ENCODE measurements around the gene MDK.

MDK gene

GRCh38 chr11:46348566-46349401 lies 32.7 kb upstream of the MDK start:
- DNase-seq (ENCODE audit: low spot score): no peak

GRCh38 chr11:46350695-46351094 lies 30.8 kb upstream of the MDK start:
- DNase-seq (ENCODE audit: low spot score): no peak

DNA sequence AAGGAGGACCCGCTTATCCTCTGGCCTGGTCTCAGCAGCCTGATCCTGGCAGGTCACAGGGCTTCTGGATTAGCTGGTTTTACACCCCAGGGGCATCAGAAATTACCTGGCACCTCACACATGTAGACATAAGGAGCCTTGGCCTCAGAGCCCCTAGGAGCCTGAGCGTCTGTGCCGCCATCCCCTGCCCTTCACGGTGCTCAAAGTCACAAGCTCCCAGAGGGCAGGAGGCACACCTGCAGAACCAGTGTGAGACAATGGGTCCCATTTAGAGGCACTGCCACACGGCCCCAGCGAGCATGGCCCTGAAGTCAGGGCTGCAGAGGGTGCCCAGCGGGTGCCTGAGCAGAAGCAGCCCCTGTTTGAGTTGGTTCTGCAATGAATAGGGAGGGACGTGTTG lies 30.3 kb upstream of the MDK start:
- no peak for DNase-seq (ENCODE audit: low spot score)

DNA sequence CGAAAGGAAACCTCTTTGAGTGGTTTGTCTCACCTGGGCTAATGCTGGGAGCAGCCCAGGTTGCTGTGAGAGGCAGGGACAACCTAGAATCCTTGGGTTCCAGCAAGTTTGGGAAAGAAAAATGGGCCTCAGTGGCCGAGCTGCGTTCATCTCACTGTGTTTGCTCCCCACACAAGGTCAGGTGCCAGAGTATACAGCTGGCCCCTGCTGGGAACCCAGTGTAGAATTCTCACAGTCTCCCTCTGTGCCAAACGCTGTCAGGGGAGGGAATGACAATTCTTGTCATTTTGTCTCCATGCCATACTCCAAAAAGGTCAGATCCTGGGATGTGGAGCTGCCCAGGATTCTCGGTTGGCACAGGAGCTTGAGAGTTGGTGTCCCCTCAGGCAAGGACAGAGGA lies 29.9 kb upstream of the MDK start:
- DNase-seq (ENCODE audit: low spot score): no peak

- DNase-seq (ENCODE audit: low spot score): peak; percentile 54
Observed at GRCh38 chr11:46352063-46352841, 29.2 kb upstream of the MDK start.

DNA sequence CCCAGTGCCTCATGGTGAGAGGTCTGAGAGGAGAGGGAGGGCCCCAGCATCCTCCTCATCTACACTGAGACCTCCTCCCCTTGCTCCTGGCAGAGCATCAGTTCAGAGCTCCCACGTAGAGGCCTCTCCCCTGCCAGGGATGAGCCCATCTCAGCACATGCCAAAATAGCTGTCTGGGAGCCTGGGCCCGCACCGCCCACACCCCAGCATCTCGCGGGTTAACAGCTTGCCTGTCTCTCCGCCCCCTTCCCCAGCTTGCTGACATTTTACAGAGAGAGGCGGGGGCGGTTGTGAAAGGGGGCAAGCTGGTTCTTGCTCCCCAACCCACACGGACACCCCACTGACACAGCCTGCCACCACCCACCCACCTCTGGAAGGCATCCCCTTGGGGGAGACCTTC lies 27.8 kb upstream of the MDK start:
- no peak for DNase-seq (ENCODE audit: low spot score)

- DNase-seq (ENCODE audit: low spot score): no peak
Observed at GRCh38 chr11:46356924-46357482, 24.5 kb upstream of the MDK start.

DNA sequence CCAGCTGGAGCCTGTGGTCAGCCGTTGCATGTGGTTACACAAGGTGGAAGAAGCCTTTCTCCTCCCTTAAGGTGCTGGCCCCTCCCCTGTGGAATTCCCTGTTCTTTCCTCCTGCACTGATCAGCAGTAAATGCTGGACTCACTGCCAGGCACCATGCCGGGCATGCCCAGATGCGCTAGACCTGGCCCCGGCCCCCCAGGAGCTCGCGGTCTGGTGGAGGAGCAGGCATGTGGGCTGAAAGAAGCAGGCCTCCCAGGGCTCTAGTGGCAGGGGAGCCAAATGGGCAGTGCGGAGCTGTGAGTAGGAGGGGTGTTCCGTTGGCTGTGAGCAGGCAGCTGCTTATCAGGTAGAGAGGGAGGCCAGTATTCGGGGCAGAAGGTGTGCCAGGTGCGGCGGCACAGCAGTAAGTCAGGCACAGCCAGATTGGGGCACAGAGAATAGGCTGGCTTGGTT lies 24.0 kb upstream of the MDK start:
- DNase-seq (ENCODE audit: low spot score): no peak

DNA sequence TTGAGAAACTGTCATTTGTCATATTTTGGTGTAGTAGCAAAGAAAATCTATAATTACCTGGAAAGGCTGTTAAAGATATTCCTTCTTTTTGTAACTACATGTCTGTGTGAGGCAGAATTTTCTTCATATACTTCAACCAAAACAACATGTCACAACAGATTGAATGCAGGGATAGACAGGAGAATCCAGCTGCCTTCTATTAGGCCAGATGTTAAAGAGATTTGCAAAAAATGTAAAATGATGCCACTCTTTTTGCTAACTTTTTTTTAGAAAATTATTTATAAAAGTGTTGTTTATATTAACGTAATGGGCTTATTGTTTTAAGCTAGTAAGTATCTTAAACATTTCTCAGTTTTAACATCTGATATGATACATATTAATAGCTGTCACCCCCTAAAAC lies 21.5 kb upstream of the MDK start:
- no peak for DNase-seq (ENCODE audit: low spot score)

DNA sequence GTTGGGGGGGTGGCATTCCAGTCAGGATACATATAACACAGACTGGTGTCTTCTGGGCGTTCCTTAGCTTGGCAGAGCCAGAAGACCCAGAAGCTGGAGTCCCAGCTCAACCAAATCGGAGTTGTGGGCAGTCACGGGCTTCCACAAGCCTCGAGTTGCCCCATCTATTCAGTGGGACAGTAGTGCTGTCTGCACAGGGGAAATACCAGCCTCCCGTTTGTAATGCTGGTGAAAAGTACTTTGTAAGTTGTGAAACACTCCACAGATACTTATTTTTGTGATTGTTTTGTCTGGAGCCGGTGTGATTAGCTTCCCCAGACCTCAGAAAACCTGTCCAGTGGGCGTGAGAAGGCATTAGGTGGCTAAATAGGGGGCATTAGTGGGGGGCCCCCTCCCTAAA lies 20.6 kb upstream of the MDK start:
- DNase-seq (ENCODE audit: low spot score): no peak

DNA sequence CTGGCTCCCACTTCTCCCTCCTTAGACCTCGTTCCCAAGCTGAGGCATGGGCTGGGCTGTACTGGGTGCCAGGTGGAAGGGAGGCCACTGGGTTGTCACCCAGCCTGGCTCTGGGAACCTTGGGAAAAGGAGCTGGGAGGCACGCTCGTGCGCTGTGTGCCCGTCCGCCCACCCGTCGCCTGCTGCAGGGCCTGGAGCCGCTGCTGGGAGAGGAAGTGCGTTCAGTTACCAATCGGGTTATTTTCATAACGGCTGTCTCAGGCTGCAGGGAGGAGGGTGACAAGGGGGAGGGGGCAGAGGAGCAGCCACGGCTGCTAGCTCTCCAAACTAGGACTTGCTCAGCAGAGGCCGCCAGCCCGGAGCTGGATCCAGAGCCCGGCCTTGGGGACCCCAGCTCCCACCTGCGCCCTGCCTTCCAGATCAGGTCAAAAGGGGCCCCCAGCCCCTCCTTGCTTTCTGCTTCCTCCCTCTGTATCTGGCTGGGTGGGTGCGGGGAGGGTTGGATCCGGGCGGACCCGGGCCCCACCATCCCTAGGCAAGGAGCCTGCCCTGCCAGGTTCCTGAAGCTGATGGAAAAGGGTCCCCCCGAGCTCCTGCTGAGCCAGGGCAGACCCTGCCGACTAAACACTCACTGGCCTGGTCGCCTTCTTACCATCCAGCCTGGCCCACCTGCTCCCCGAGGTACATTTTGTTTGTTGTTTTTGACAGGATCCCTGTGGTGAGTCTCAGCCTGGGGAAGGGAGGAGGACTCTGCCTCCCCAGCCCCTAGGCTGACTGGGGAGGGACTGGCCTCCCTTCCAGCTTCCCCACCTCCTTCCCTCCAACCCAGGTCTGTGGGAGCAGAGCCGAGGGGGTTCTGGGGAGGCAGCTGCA lies 19.9 kb upstream of the MDK start:
- peak; percentile 81 for DNase-seq (ENCODE audit: low spot score)

DNA sequence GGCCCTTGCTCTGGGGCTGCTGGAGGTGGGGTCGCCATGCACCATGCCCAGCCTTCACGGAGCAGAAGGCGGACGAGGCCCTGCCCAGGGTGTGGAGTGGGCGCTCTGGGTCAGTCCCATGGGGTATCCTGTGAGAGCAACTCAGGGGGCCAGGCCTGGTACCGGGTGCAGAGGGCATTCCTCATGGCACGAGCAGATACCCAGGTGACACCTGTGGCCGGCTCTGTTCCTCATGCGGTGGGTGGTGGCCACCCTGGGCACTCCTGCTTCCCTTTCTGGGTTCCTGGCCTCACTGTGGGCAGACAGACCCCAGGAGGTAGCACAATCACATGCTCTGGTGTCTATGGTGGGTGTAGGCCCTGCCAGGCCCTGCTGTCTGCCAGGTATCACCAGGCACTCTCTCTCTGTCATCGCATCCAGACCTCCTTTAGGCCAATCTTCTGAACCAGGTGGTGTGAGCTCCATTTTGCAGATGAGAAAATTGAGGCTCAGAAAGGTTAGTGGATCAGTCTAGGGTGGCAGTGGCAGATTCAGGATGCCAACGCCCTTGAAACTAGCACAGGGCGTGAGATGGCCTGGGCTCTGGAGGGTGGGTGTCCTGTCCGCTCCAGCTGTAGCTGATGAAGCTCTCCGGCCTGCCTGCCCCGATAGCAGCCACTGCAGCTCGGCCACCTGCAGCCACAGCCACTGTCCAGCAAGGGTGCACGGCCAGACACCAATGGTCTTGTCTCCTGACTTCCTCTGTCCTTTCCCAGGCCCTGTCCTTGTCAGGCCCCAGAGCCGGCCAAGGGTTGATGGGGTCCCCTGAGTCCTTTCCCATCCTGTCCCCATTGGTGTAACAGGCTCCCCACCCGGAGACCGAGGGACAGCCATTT lies 19.1 kb upstream of the MDK start:
- no peak for DNase-seq (ENCODE audit: low spot score)

DNA sequence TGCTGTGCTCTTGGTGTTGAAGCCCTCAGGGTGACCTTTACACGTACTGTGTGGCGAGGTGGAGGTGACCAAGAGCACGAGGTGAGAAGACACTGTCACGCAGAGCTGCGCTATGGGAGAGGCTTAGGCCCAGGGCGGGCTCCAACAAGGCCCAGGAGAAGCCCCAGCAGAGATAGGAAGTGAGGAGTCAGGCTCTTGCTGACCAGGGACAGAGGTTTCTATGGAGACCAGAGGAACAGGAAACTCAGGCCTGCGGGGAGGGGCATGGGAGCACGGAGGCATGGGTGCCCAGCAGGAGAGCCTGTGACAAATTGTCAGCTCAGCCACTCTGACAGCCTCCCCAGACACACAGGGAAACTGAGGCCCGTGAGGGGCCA lies 18.4 kb upstream of the MDK start:
- peak; percentile 93 for DNase-seq (ENCODE audit: low spot score)

DNA sequence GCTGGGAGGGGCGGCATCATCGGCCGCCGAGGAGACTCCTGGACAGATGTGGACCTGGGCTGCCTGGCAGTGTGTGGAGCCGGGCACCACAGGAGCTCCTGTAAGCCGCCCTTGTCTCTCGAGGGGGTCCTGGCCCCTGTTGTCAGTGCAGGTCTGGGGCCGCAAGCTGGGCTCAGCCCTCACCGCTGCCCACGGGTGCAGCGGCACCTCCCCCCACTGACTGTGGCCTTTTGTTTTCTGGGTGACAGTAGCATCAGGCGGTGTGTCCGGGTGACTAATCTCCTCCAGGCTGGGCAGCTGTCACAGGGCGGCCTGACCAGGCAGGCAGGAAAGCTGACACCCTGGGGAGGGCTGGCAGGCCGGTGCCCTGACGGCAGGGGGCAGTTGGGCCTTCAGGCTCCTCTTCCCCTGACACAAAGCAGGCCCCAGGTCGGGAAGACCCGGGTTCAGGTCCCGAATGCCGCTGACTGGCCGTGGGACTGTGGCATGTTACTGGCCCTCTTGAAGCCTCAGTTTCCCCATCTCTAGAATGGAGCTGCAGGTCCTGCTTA lies 17.9 kb upstream of the MDK start:
- DNase-seq (ENCODE audit: low spot score): peak; percentile 94

DNA sequence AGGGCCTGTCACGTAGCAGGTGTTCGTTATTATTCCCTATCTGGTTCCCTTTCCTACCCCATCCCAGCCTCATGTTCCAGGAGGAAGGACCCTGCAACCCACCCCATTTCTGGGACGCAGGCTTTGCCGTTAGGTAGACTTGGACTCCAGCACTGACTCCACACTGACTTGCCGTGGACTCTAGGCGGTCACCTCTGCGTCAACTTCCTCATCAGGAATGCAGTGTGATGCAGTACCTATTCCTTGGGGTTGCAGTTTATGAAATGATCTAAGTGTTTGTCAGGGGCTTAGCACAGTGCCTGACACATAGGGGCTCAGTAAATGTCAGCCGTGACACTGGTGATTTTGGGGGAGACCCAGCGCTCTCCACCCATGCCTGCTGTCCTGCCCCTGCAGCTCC lies 17.4 kb upstream of the MDK start:
- no peak for DNase-seq (ENCODE audit: low spot score)

GRCh38 chr11:46364791-46365190 lies 16.7 kb upstream of the MDK start:
- no peak for DNase-seq (ENCODE audit: low spot score)

DNA sequence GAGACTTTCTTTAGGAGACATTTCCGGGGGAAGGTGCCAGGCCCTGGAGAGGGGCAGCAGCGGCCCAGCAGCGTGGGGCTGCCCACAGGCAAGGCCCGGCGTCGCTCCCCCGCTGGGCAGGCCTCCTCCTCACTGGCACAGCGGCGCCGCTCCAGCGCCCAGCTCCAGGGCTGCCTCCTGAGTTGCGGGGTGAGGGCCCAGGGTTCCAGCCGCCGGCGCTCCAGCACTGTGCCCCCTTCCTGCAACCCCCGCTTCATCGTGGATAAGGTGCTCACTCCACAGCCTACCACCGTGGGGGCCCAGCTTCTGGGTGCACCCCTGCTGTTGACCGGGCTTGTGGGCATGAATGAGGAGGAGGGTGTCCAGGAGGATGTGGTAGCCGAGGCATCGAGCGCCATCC lies 15.2 kb upstream of the MDK start:
- no peak for DNase-seq (ENCODE audit: low spot score)

DNA sequence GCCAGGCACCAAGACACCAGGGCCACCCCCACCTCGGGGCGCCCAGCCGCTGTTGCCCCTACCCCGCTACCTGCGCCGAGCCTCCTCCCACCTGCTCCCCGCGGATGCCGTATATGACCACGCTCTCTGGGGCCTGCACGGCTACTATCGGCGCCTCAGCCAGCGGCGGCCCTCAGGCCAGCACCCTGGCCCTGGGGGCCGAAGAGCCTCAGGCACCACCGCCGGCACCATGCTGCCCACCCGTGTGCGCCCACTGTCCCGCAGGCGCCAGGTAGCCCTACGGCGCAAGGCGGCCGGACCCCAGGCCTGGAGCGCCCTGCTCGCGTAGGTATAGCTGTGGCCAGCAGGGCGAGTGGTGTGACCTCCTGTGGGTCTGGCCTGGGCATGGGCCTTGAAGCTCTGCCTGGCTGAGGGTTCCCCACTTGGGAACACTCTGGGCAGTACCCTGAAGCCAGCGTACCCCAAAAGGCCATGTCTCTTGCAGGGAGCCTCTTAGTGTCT lies 14.8 kb upstream of the MDK start:
- no peak for DNase-seq (ENCODE audit: low spot score)

GRCh38 chr11:46367244-46367915 lies 14.1 kb upstream of the MDK start:
- no peak for DNase-seq (ENCODE audit: low spot score)

GRCh38 chr11:46367916-46368267 lies 13.6 kb upstream of the MDK start:
- DNase-seq (ENCODE audit: low spot score): no peak
